Right cardiac atrium (tissue), 5 donors: ENCODE results near the gene ERG28. TPM values are rescaled to one million over a fixed set of nuclear protein-coding genes. Genes with fewer than 3 reads are reported as not detected.

Experiments used
- ATAC-seq, 2 donors: fragments of 200-7000 bp; cut with Tn5 transposase; one replicate each; pipeline versions ENCODE4 v1.8.0 to v1.9.1; 2020; ENCODE audit warnings: moderate library complexity in 2 of 2, mild to moderate bottlenecking in 1 of 2
- DNase-seq, 3 donors: peaks; one replicate each; pipeline ENCODE4 v3.0.0-alpha.2; 2020
- H3K27ac ChIP-seq: one replicate; pipeline ENCODE4 v1.5.1; 2013; ENCODE audit warnings: mild to moderate bottlenecking, low read length, control low read depth, moderate library complexity
- H3K27me3 ChIP-seq: one replicate; pipeline ENCODE4 v1.6.1; 2013; ENCODE audit not compliant: control insufficient read depth, insufficient read depth
- H3K4me1 ChIP-seq: one replicate; pipeline ENCODE4 v1.6.1; 2013; ENCODE audit warnings: low read length; ENCODE audit not compliant: control insufficient read depth, insufficient read depth
- H3K4me3 ChIP-seq: one replicate; pipeline ENCODE4 v1.5.1; 2013; ENCODE audit warnings: low read length, control low read depth
- H3K9me3 ChIP-seq: one replicate; pipeline ENCODE4 v1.6.1; 2013; ENCODE audit warnings: low read length; ENCODE audit not compliant: control insufficient read depth
- WGBS: extraction: QIAGEN DNeasy Blood & Tissue Kit; methylation state at CpG from one replicate; pipeline ENCODE4 v1.1.7; 2013; 5-methylcytosine and 5-hydroxymethylcytosine counted together
- intact Hi-C, 4 donors: fragments of 100-400 bp; cut with DNase I; formaldehyde crosslinking; loops; one replicate each; pipeline versions ENCODE4 v1.11.0 to v1.14.0; 2022 to 2023
- polyA plus RNA-seq: library from polyadenylated mRNA; stranded (reverse); fragments of 200-250 nt; gene quantifications from one replicate; pipeline ENCODE4 v1.2.3, GENCODE V29; 2013
- total RNA-seq, 4 donors: library from RNA; stranded (reverse); fragmentation: NEBNext Ultra II Directional; extraction: Animal tissue kit (Norgen Biotek cat#: 25700); gene quantifications; one replicate each; pipeline ENCODE4 v1.2.1, GENCODE V29; 2021
- donor health status: healthy with polysubstance abuse.
- donor health status: DM: no; HTN: yes; CAD: no.
- donor health status: DM: no; HTN: no; CAD: no.
- donor health status: DM: no; HTN: yes; CAD: no; lungs with severe emphysema.
- donor health status: DM: yes; HTN: yes; CAD: no.

The ERG28 gene
- total and polyA plus RNA-seq, 5 donors: 9.6 to 15.0 (median 10.8) TPM

GRCh38 chr14:75645056-75645455 lies 15.6 kb downstream of the ERG28 start:
- Histone ChIP-seq H3K27me3 (no peaks in the 10 kb centered on the region), H3K9me3 (no peaks in the 10 kb centered on the region), H3K27ac (no peak overlapping the region), H3K4me3 (no peak overlapping the region), H3K4me1 (peaks cover 3% of the 10 kb centered on the region)
- intact Hi-C loops: no loop called here
- DNase-seq (no peak), ATAC-seq (no peak)

GRCh38 chr14:75643985-75644384 lies 16.7 kb downstream of the ERG28 start:
- Histone ChIP-seq H3K4me3 (no peak overlapping the region), H3K4me1 (peaks cover 3% of the 10 kb centered on the region), H3K27ac (no peak overlapping the region), H3K27me3 (no peaks in the 10 kb centered on the region), H3K9me3 (no peaks in the 10 kb centered on the region)
- ATAC-seq (no peak), DNase-seq (no peak)
- intact Hi-C loops: no loop called here
- 66% methylated on average over 4 of the region's 4 CpGs for WGBS

DNA sequence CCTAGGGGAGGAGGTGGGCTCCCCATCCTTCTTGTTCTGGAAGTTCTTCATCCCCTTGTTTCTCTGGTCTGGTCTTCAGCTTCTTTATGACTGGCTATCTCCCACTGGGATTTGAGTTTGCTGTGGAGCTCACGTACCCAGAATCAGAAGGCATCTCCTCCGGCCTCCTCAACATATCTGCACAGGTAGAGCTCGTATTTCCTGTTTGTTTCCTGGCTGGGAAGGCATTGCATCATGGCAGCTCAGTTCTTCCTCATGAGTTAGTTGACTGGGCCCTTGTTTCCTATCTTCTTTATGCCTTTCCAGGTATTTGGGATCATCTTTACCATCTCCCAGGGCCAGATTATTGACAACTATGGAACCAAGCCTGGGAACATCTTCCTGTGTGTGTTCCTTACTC lies 19.8 kb downstream of the ERG28 start:
- Histone ChIP-seq H3K27me3 (no peaks in the 10 kb centered on the region), H3K4me3 (no peak overlapping the region), H3K9me3 (no peaks in the 10 kb centered on the region), H3K4me1 (peaks cover 3% of the 10 kb centered on the region), H3K27ac (no peak overlapping the region)
- DNase-seq (no peak), ATAC-seq (no peak)
- WGBS: 89% methylated on average over 3 of the region's 3 CpGs
- intact Hi-C loops: no loop called here

DNA sequence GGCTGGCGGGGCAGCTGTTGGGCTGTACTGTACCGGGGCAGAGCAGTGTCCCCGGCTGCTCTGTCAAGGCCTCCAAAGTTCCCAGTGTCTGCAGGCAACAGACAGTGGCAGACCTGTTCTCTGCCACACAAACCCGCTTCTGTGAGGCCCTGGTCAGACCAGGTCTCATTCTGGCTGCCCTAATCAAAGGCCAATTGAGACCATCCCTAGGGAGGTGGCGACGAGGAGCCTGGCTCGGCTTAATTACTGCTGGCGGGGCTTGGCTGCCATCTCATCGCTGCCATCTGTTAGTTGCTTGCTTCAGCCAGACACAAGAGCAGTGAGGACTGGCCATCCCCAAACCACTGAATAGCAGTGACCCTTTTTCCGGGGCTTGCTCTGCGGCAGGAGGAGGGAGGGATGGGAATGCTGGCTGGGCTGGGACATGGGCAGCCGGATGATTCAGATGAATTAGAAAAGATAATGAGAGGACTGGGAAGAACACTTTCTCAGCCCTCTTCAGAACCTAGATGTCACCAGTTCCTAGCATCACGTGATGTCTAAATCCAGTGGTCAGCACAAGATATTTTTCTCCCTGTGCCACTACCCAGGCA lies 24.5 kb downstream of the ERG28 start:
- Histone ChIP-seq H3K27ac (no peak overlapping the region), H3K9me3 (no peaks in the 10 kb centered on the region), H3K27me3 (no peaks in the 10 kb centered on the region), H3K4me1 (peaks cover 3% of the 10 kb centered on the region), H3K4me3 (no peak overlapping the region)
- intact Hi-C loops: no loop called here
- 60% methylated on average over 13 of the region's 13 CpGs for WGBS
- peak; percentile 46 to 53 for ATAC-seq
- peak in 1 of 3 donors; percentile 66 for DNase-seq

DNA sequence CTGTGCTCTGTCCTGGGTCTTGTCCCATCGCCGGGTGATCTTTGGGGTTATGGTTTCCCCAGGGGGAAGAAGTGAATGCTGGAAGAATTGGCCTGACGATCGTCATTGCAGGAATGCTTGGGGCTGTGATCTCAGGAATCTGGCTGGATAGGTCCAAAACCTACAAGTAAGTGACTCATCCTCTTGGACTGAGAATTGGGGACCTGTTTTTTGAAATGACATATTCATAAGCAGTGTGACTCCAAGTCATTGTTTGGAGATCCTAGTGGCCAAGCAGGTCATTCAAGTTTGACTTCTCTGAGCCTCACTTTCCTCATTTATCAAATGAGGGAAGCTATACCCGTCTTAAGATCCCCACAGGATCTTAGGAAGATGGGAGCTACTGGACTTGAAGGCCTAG lies 25.8 kb downstream of the ERG28 start:
- DNase-seq (no peak), ATAC-seq (no peak)
- H3K9me3 ChIP-seq: no peaks in the 10 kb centered on the region
- H3K4me1 ChIP-seq: peaks cover 3% of the 10 kb centered on the region
- H3K4me3 ChIP-seq: no peak overlapping the region
- 90% methylated on average over 5 of the region's 5 CpGs for WGBS
- intact Hi-C loops: no loop called here
- no peak overlapping the region for H3K27ac ChIP-seq
- no peaks in the 10 kb centered on the region for H3K27me3 ChIP-seq

GRCh38 chr14:75631453-75631831 lies 29.2 kb downstream of the ERG28 start:
- ATAC-seq (no peak), DNase-seq (no peak)
- 67% methylated on average over 5 of the region's 5 CpGs for WGBS
- intact Hi-C loops: no loop called here
- no peaks in the 10 kb centered on the region for H3K27me3 ChIP-seq
- H3K9me3 ChIP-seq: no peaks in the 10 kb centered on the region
- H3K4me1 ChIP-seq: peaks cover 5% of the 10 kb centered on the region
- H3K4me3 ChIP-seq: no peak overlapping the region
- H3K27ac ChIP-seq: no peak overlapping the region

- no peak overlapping the region for H3K27ac ChIP-seq
- peaks cover 2% of the 10 kb centered on the region for H3K4me1 ChIP-seq
- DNase-seq (no peak), ATAC-seq (no peak)
- intact Hi-C loops: no loop called here
- WGBS: 89% methylated on average over 6 of the region's 6 CpGs
- H3K4me3 ChIP-seq: no peak overlapping the region
- H3K9me3 ChIP-seq: no peaks in the 10 kb centered on the region
- H3K27me3 ChIP-seq: no peaks in the 10 kb centered on the region
Measured at GRCh38 chr14:75630695-75631452, 29.8 kb downstream of the ERG28 start.

DNA sequence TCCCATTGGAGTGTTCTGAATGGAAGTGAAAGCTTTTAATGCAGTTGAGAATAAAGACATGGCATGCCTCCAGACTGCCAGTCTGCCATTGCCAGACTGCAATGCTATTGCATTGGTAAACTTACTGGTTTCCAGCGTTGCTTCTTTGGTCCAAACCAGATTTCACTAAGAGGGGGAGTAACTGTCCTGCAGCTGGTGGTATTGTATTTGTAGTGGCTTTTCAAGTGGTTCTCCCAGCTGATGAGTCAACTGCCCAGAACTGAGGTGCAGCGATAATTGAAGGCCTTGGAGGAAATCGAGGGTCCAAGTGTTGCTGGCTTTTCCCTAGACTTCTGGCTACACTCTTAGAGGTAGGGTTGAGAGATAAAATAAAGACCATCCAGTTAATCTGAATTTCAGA lies 31.9 kb downstream of the ERG28 start:
- 90% methylated on average over 3 of the region's 3 CpGs for WGBS
- H3K4me1 ChIP-seq: peaks cover 2% of the 10 kb centered on the region
- no peaks in the 10 kb centered on the region for H3K9me3 ChIP-seq
- no peaks in the 10 kb centered on the region for H3K27me3 ChIP-seq
- H3K4me3 ChIP-seq: no peak overlapping the region
- intact Hi-C loops: no loop called here
- ATAC-seq (no peak), DNase-seq (no peak)
- H3K27ac ChIP-seq: no peak overlapping the region

GRCh38 chr14:75627406-75627805 lies 33.3 kb downstream of the ERG28 start:
- ATAC-seq: no peak
- DNase-seq: no peak
- H3K9me3 ChIP-seq: no peaks in the 10 kb centered on the region
- H3K4me1 ChIP-seq: peaks cover 2% of the 10 kb centered on the region
- H3K27me3 ChIP-seq: no peaks in the 10 kb centered on the region
- H3K27ac ChIP-seq: peak overlapping the region; percentile 29
- intact Hi-C loops: no loop called here
- no peak overlapping the region for H3K4me3 ChIP-seq
- WGBS: 76% methylated on average over 4 of the region's 4 CpGs

GRCh38 chr14:75626863-75627262 lies 33.8 kb downstream of the ERG28 start:
- Histone ChIP-seq H3K4me1 (peaks cover 2% of the 10 kb centered on the region), H3K27ac (no peak overlapping the region), H3K4me3 (no peak overlapping the region), H3K9me3 (no peaks in the 10 kb centered on the region), H3K27me3 (no peaks in the 10 kb centered on the region)
- ATAC-seq (peak; percentile 68 to 80), DNase-seq (no peak)
- intact Hi-C loops: no loop called here
- 63% methylated on average over 3 of the region's 3 CpGs for WGBS

- WGBS: 84% methylated on average over 3 of the region's 3 CpGs
- intact Hi-C loops: no loop called here
Measured at GRCh38 chr14:75626396-75626795, 34.3 kb downstream of the ERG28 start.

More at GRCh38 chr14:75626396-75626795, 34.3 kb downstream of the ERG28 start:
- H3K9me3 ChIP-seq: no peaks in the 10 kb centered on the region
- ATAC-seq (no peak), DNase-seq (no peak)
- H3K27ac ChIP-seq: peak overlapping the region; percentile 32
- peaks cover 2% of the 10 kb centered on the region for H3K4me1 ChIP-seq
- H3K27me3 ChIP-seq: no peaks in the 10 kb centered on the region
- no peak overlapping the region for H3K4me3 ChIP-seq
